HCT116 (cell line): ENCODE results near the gene GAS2L2.

Experiments
- EZH2 ChIP-seq: fragments of 200-600 bp; sonication (generic); IDR thresholded peaks from 2 replicates; pipeline ENCODE4 v1.6.1; 2017; ENCODE audit warnings: antibody characterized with exemption, mixed run types
- EZH2phosphoT487 ChIP-seq: fragments of 200-600 bp; IDR thresholded peaks from 2 replicates; pipeline ENCODE4 v1.6.1; 2018; ENCODE audit warnings: antibody characterized with exemption, borderline replicate concordance
- JUND ChIP-seq: IDR thresholded peaks from 2 replicates; pipeline ENCODE4 v1.6.1; 2012
- POLR2A ChIP-seq: IDR thresholded peaks from 2 replicates; pipeline ENCODE4 v1.7.0; 2011; ENCODE audit warnings: borderline replicate concordance; ENCODE audit not compliant: insufficient read depth, insufficient read length; ENCODE audit errors: extremely low read depth
- RAD21 ChIP-seq: IDR thresholded peaks from 2 replicates; pipeline ENCODE4 v1.6.1; 2012; ENCODE audit warnings: low read depth, mild to moderate bottlenecking
- TF ChIP-seq, protein P1 (sequence below), 3 experiments: fragments of 200-600 bp in 1 of 3; sonication (generic) in 1 of 3; IDR thresholded peaks in 2 of 3; conservative IDR thresholded peaks in 1 of 3; 2 replicates each; pipeline ENCODE4 v1.5.1; 2012 to 2017; ENCODE audit warnings: low read depth in 2 of 3, low read length in 2 of 3, antibody characterized with exemption in 1 of 3, borderline replicate concordance in 1 of 3, control low read depth in 1 of 3, mild to moderate bottlenecking in 1 of 3, mixed read lengths in 1 of 3, mixed run types in 1 of 3, moderate library complexity in 1 of 3; ENCODE audit not compliant: insufficient read depth in 1 of 3
- TF ChIP-seq, protein P2 (sequence below): IDR thresholded peaks from 2 replicates; pipeline ENCODE4 v1.6.1; 2012; ENCODE audit warnings: low read depth

DNA sequence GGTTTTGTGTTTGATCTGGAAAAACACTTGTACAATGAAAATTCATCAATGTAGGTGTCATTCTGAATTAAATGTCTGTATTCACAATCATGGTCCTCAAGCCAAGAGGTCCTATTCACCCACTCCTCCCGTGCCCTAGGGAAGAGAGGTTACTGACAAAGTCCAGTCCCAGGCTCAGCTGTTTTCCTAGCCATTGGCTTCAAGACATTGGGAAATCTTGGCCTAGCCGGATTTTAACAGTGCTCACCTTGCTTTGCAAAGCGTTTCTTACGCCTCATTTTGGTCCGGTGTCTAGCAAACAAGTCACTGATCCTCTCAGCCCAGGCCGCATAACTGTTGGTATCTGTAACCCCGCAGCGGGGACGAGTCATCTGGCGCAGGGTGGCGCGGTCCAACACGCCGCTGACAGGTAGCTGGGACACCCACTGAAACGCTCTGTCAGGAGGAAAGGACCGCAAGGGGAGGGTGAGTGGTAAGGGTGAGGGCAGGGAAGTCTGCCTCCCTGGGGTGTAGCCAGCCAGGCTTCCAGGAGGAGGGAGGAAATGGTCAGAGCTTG, 25.7 kb upstream of the GAS2L2 start:
- TF ChIP-seq, protein P1, sequence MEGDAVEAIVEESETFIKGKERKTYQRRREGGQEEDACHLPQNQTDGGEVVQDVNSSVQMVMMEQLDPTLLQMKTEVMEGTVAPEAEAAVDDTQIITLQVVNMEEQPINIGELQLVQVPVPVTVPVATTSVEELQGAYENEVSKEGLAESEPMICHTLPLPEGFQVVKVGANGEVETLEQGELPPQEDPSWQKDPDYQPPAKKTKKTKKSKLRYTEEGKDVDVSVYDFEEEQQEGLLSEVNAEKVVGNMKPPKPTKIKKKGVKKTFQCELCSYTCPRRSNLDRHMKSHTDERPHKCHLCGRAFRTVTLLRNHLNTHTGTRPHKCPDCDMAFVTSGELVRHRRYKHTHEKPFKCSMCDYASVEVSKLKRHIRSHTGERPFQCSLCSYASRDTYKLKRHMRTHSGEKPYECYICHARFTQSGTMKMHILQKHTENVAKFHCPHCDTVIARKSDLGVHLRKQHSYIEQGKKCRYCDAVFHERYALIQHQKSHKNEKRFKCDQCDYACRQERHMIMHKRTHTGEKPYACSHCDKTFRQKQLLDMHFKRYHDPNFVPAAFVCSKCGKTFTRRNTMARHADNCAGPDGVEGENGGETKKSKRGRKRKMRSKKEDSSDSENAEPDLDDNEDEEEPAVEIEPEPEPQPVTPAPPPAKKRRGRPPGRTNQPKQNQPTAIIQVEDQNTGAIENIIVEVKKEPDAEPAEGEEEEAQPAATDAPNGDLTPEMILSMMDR (IDR thresholded peaks at IDR 0.05 in 2 of 3, conservative IDR thresholded peaks at IDR 0.05 in 1 of 3; ENCODE audit: borderline replicate concordance in 1 of 3, insufficient read depth in 1 of 3, low read depth in 2 of 3, low read length in 2 of 3): no peak
- no peak for TF ChIP-seq RAD21
- TF ChIP-seq, protein P2, sequence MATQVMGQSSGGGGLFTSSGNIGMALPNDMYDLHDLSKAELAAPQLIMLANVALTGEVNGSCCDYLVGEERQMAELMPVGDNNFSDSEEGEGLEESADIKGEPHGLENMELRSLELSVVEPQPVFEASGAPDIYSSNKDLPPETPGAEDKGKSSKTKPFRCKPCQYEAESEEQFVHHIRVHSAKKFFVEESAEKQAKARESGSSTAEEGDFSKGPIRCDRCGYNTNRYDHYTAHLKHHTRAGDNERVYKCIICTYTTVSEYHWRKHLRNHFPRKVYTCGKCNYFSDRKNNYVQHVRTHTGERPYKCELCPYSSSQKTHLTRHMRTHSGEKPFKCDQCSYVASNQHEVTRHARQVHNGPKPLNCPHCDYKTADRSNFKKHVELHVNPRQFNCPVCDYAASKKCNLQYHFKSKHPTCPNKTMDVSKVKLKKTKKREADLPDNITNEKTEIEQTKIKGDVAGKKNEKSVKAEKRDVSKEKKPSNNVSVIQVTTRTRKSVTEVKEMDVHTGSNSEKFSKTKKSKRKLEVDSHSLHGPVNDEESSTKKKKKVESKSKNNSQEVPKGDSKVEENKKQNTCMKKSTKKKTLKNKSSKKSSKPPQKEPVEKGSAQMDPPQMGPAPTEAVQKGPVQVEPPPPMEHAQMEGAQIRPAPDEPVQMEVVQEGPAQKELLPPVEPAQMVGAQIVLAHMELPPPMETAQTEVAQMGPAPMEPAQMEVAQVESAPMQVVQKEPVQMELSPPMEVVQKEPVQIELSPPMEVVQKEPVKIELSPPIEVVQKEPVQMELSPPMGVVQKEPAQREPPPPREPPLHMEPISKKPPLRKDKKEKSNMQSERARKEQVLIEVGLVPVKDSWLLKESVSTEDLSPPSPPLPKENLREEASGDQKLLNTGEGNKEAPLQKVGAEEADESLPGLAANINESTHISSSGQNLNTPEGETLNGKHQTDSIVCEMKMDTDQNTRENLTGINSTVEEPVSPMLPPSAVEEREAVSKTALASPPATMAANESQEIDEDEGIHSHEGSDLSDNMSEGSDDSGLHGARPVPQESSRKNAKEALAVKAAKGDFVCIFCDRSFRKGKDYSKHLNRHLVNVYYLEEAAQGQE: no peak
- TF ChIP-seq EZH2phosphoT487: no peak
- TF ChIP-seq EZH2: no peak
- TF ChIP-seq JUND: no peak
- TF ChIP-seq POLR2A: no peak
